Ascending aorta (tissue), 2 donors: ENCODE measurements around the gene RECQL5. TPM values are rescaled to one million over a fixed set of nuclear protein-coding genes. Genes with fewer than 3 reads are reported as not detected.

ENCODE experiments used
- DNase-seq, 2 donors: peaks; one replicate each; pipeline ENCODE4 v3.0.0-alpha.2; 2019; ENCODE audit warnings: low spot score in 2 of 2
- H3K27ac ChIP-seq, 2 donors: fragments of 200-600 bp; sonication (generic); one replicate each; pipeline ENCODE4 v1.5.1; 2016 to 2017; ENCODE audit warnings: mild to moderate bottlenecking in 1 of 2
- H3K27me3 ChIP-seq: fragments of 200-600 bp; sonication (generic); one replicate; pipeline ENCODE4 v1.5.1; 2017
- H3K36me3 ChIP-seq, 2 donors: fragments of 200-600 bp; sonication (generic); one replicate each; pipeline ENCODE4 v1.5.1; 2016
- H3K4me1 ChIP-seq, 2 donors: fragments of 200-600 bp; sonication (generic); one replicate each; pipeline ENCODE4 v1.5.1; 2016 to 2017; ENCODE audit warnings: mild to moderate bottlenecking in 1 of 2
- H3K4me3 ChIP-seq, 2 donors: fragments of 200-600 bp; sonication (generic); one replicate each; pipeline ENCODE4 v1.5.1; 2016 to 2017; ENCODE audit warnings: mild to moderate bottlenecking in 1 of 2
- H3K9me3 ChIP-seq, 2 donors: fragments of 200-600 bp; sonication (generic); one replicate each; pipeline ENCODE4 v1.5.1; 2016
- intact Hi-C: fragments of 100-400 bp; cut with DNase I; formaldehyde crosslinking; loops from one replicate; pipeline ENCODE4 v1.15.1; 2023
- total RNA-seq: library from RNA; depleted of rRNA; stranded (reverse); fragments of >200 nt; gene quantifications from one replicate; pipeline ENCODE4 v1.1.0, GENCODE V29; 2016
- TF ChIP-seq, protein P1 (sequence below), 3 experiments: fragments of 200-600 bp in 2 of 3; fragments of 450-650 bp in 1 of 3; sonication (generic) in 2 of 3; IDR thresholded peaks; one replicate each; pipeline ENCODE4 v1.5.1; 2016 to 2019; ENCODE audit warnings: antibody characterized with exemption in 3 of 3, mild to moderate bottlenecking in 1 of 3, moderate library complexity in 1 of 3

Gene RECQL5
- total RNA-seq, 1 donor from 2014 or later: 7.6 TPM

DNA sequence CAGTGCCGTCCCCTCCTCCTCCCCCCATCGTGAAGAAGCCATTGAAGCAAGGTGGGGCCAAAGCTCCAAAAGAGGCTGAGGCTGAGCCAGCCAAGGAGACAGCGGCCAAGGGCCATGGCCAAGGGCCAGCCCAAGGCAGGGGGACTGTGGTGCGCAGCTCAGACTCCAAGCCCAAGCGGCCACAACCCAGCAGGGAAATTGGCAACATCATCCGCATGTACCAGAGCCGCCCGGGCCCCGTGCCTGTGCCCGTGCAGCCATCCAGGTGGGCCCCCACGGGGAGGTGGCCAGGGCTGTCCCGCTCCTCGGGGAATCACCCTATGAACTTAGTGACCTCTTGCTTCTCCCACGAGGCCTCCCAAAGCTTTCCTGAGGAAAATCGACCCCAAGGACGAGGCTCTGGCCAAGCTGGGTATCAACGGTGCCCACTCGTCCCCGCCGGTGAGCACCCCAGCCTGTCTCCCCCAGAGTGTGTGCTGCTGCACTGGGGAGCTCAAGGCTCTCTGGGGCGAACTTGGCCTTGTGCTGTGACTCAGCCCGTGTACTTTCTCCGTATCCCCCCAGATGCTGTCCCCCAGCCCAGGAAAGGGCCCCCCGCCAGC, 50.3 kb downstream of the RECQL5 start:
- TF ChIP-seq, protein P1, sequence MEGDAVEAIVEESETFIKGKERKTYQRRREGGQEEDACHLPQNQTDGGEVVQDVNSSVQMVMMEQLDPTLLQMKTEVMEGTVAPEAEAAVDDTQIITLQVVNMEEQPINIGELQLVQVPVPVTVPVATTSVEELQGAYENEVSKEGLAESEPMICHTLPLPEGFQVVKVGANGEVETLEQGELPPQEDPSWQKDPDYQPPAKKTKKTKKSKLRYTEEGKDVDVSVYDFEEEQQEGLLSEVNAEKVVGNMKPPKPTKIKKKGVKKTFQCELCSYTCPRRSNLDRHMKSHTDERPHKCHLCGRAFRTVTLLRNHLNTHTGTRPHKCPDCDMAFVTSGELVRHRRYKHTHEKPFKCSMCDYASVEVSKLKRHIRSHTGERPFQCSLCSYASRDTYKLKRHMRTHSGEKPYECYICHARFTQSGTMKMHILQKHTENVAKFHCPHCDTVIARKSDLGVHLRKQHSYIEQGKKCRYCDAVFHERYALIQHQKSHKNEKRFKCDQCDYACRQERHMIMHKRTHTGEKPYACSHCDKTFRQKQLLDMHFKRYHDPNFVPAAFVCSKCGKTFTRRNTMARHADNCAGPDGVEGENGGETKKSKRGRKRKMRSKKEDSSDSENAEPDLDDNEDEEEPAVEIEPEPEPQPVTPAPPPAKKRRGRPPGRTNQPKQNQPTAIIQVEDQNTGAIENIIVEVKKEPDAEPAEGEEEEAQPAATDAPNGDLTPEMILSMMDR (IDR thresholded peaks at IDR 0.05): no peak
- no peaks in the 10 kb centered on the region for H3K4me1 ChIP-seq
- H3K36me3 ChIP-seq: peaks cover 22 to 40% of the 10 kb centered on the region in 2 donors
- H3K27ac ChIP-seq: no peak overlapping the region
- no peak for DNase-seq
- intact Hi-C loops: no loop called here
- H3K9me3 ChIP-seq: no peaks in the 10 kb centered on the region
- H3K4me3 ChIP-seq: no peak overlapping the region
- no peaks in the 10 kb centered on the region for H3K27me3 ChIP-seq

- no peaks in the 10 kb centered on the region for H3K9me3 ChIP-seq
- H3K27me3 ChIP-seq: no peaks in the 10 kb centered on the region
- no peak for DNase-seq
- TF ChIP-seq, protein P1 (IDR thresholded peaks at IDR 0.05): no peak
- intact Hi-C loops: no loop called here
- no peaks in the 10 kb centered on the region for H3K4me1 ChIP-seq
- no peak overlapping the region for H3K27ac ChIP-seq
- H3K4me3 ChIP-seq: no peak overlapping the region
- peaks cover 22 to 35% of the 10 kb centered on the region in 2 donors for H3K36me3 ChIP-seq
These were observed 51.7 kb downstream of the RECQL5 start for GRCh38 chr17:75615301-75615700.

DNA sequence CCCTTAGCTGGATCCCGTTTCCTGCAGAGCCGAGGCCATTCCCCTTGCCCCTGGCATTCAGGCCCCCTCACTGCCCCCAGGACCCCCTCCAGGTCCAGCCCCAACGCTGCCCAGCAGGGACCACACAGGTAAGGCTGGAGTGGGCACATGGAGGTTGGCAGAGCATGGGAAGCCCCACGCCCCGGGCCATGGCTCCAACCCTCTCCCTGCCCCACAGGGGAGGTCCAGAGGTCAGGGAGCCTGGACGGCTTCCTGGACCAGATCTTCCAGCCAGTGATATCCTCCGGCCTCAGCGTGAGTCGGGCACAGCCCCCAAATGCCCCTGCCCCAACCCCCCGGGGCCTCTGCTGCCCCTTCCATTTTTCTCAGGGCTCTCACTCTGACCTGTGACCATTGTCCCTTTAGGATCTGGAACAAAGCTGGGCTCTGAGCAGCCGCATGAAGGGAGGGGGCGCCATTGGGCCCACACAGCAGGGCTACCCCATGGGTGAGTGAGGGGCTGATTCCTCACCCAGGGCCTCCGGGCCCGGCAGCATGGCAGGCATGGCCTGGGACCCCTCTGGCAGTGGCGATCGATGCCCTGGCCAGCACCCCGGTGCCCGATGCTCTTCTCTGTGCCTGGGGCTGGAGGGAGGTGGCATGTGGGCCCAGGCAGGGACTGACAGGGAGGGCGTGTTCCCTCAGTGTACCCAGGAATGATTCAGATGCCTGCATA, 52.2 kb downstream of the RECQL5 start:
- no peaks in the 10 kb centered on the region for H3K4me1 ChIP-seq
- TF ChIP-seq, protein P1 (IDR thresholded peaks at IDR 0.05): no peak
- no peak overlapping the region for H3K4me3 ChIP-seq
- H3K36me3 ChIP-seq: peaks cover 22 to 35% of the 10 kb centered on the region in 2 donors
- no peak overlapping the region for H3K27ac ChIP-seq
- no peaks in the 10 kb centered on the region for H3K9me3 ChIP-seq
- no peak for DNase-seq
- intact Hi-C loops: no loop called here
- no peaks in the 10 kb centered on the region for H3K27me3 ChIP-seq

GRCh38 chr17:75614006-75614405, 52.9 kb downstream of the RECQL5 start:
- intact Hi-C loops: no loop called here
- H3K4me1 ChIP-seq: no peaks in the 10 kb centered on the region
- no peaks in the 10 kb centered on the region for H3K27me3 ChIP-seq
- H3K27ac ChIP-seq: no peak overlapping the region
- H3K36me3 ChIP-seq: peaks cover 22 to 31% of the 10 kb centered on the region in 2 donors
- no peaks in the 10 kb centered on the region for H3K9me3 ChIP-seq
- no peak for DNase-seq
- TF ChIP-seq, protein P1 (IDR thresholded peaks at IDR 0.05): no peak
- no peak overlapping the region for H3K4me3 ChIP-seq

GRCh38 chr17:75612906-75613626, 53.9 kb downstream of the RECQL5 start:
- no peaks in the 10 kb centered on the region for H3K4me1 ChIP-seq
- TF ChIP-seq, protein P1 (IDR thresholded peaks at IDR 0.05): no peak
- H3K4me3 ChIP-seq: no peak overlapping the region
- intact Hi-C loops: no loop called here
- H3K27ac ChIP-seq: no peak overlapping the region
- peaks cover 22 to 25% of the 10 kb centered on the region in 2 donors for H3K36me3 ChIP-seq
- no peak for DNase-seq
- no peaks in the 10 kb centered on the region for H3K27me3 ChIP-seq
- H3K9me3 ChIP-seq: no peaks in the 10 kb centered on the region
